Ovary (tissue), 3 donors: Measurements from ENCODE around the gene ZDBF2.
"Not testable (repeated sequence)": the region's sequence is repeated elsewhere in the genome, so short reads cannot be mapped to it uniquely, and the experiment has no call there.

Source experiments
- CTCF ChIP-seq, 3 donors: fragments of 450-650 bp in 2 of 3; fragments of 200-600 bp in 1 of 3; IDR thresholded peaks; one replicate each; pipeline versions ENCODE4 v1.5.1 to v1.8.0; 2016 to 2022; ENCODE audit warnings: antibody characterized with exemption in 3 of 3, mild to moderate bottlenecking in 1 of 3
- EP300 ChIP-seq: sonication (generic); formaldehyde crosslinking; IDR thresholded peaks from one replicate; pipeline ENCODE4 v1.6.1; 2017; ENCODE audit warnings: antibody characterized with exemption
- POLR2A ChIP-seq: fragments of 450-650 bp; IDR thresholded peaks from one replicate; pipeline ENCODE4 v1.6.1; 2017; ENCODE audit warnings: antibody characterized with exemption, mild to moderate bottlenecking, moderate library complexity
- donor health status: DM: no; HTN: no; CAD: no.

GRCh38 chr2:206360840-206361239, 86.4 kb downstream of the ZDBF2 start:
- TF ChIP-seq POLR2A; EP300; CTCF (IDR thresholded peaks at IDR 0.05): not testable (repeated sequence)
